Measurements from ENCODE around the gene FAM167B. TPM values are rescaled to one million over a fixed set of nuclear protein-coding genes. Genes with fewer than 3 reads are reported as not detected.

Gene FAM167B
- total RNA-seq (2014; rRNA removed): 1.3 and 1.6 TPM in 2 replicates
- Bru-seq, nascent RNA: percentile 59 among the genes with signal in this experiment
- BruChase-seq, experiment 1, labeled RNA remaining after a 6-hour chase: percentile 66 among the genes with signal in this experiment
- BruChase-seq, experiment 2, labeled RNA remaining after a 2-hour chase: percentile 62 among the genes with signal in this experiment
- long read RNA-seq, partial matches to known transcripts: 0 of 3 reads
- long read RNA-seq, other reads (novel, unspliced or antisense): 2 of 3 reads

- no TSS peak for BruUV-seq (replicated peaks)
- Histone ChIP-seq H3K9me2 (replicated peaks; ENCODE audit: low read length) (no peaks in the 10 kb centered on the region), H3K4me2 (ENCODE audit: low read length) (no peak within 1 kb of the TSS), H3K36me3 (ENCODE audit: low read depth, low read length) (no peaks in the 10 kb centered on the region), H3K27me3 (ENCODE audit: low read length) (no peaks in the 10 kb centered on the region), H3K9ac (ENCODE audit: low read length) (no peak within 1 kb of the TSS), H2AFZ (ENCODE audit: low read length) (peak within 1 kb of the TSS; percentile 63; the same call in 1 of the 2 replicates), H3K79me2 (ENCODE audit: low read length) (no peaks in the 10 kb centered on the region), H4K20me1 (ENCODE audit: low read length) (no peaks in the 10 kb centered on the region), H3K9me3 (ENCODE audit: low read length) (no peaks in the 10 kb centered on the region), H3F3A (ENCODE audit: low read length, unreplicated experiment) (no peaks in the 10 kb centered on the region), H3K4me3 (ENCODE audit: low read length) (no peak within 1 kb of the TSS), H3K27ac (ENCODE audit: low read length) (no peak within 1 kb of the TSS), H3K4me1 (ENCODE audit: insufficient read depth, low read length) (peaks cover 16% of the 10 kb centered on the region; the same call in 1 of the 2 replicates)
- POLR2A ChIA-PET (ENCODE audit: unreplicated experiment): no interaction called here
- no peak for TF ChIP-seq EZH2phosphoT487 (IDR thresholded peaks at IDR 0.05; ENCODE audit: borderline replicate concordance, low read length)
- no peak for TF ChIP-seq CTCF (conservative IDR thresholded peaks at IDR 0.05; ENCODE audit: low read depth, low read length)
- no peak for TF ChIP-seq EZH2 (IDR thresholded peaks at IDR 0.05; ENCODE audit: low read length, unreplicated experiment)
- CTCF ChIA-PET: interaction anchor here (0.7 to 1.4 kb wide), 2 partner anchors 47 to 104 kb away, joined by 3 read pairs; partner anchors contain the start of gene CCDC28B
- ATAC-seq (peak; percentile 61), DNase-seq (peak; percentile 56)
- intact Hi-C loops (cut with micrococcal nuclease): no loop called here
These were observed at the start of gene FAM167B for GRCh38 chr1:32246888-32247273. TSS of gene FAM167B (plus strand) at chr1:32247222. CDS start at chr1:32247422, 200 bp downstream.

- CTCF ChIA-PET: no interaction called here
- H3K4me2 ChIP-seq (ENCODE audit: low read length): no peak overlapping the region
- H3K9me3 ChIP-seq (ENCODE audit: low read length): no peaks in the 10 kb centered on the region
- no peaks in the 10 kb centered on the region for H4K20me1 ChIP-seq (ENCODE audit: low read length)
- peaks cover 11% of the 10 kb centered on the region for H3K4me1 ChIP-seq (ENCODE audit: insufficient read depth, low read length)
- intact Hi-C loops (cut with micrococcal nuclease): no loop called here
- no peak overlapping the region for H3K27ac ChIP-seq (ENCODE audit: low read length)
- no TSS peak for BruUV-seq (replicated peaks)
- H3K9me2 ChIP-seq (replicated peaks; ENCODE audit: low read length): no peaks in the 10 kb centered on the region
- no peaks in the 10 kb centered on the region for H3F3A ChIP-seq (ENCODE audit: low read length, unreplicated experiment)
- POLR2A ChIA-PET (ENCODE audit: unreplicated experiment): interaction anchor here (0.5 kb wide), 1 partner anchor 43 kb away, joined by 5 read pairs; no protein-coding TSS in a partner anchor
- TF ChIP-seq EZH2 (IDR thresholded peaks at IDR 0.05; ENCODE audit: low read length, unreplicated experiment) (no peak), CTCF (conservative IDR thresholded peaks at IDR 0.05; ENCODE audit: low read depth, low read length) (no peak), EZH2phosphoT487 (IDR thresholded peaks at IDR 0.05; ENCODE audit: borderline replicate concordance, low read length) (no peak)
- no peaks in the 10 kb centered on the region for H3K79me2 ChIP-seq (ENCODE audit: low read length)
- peaks cover 39% of the 10 kb centered on the region for H3K36me3 ChIP-seq (ENCODE audit: low read depth, low read length)
- no peak overlapping the region for H3K9ac ChIP-seq (ENCODE audit: low read length)
- H3K27me3 ChIP-seq (ENCODE audit: low read length): no peaks in the 10 kb centered on the region
- DNase-seq: no peak
- no peak overlapping the region for H3K4me3 ChIP-seq (ENCODE audit: low read length)
- no peak for ATAC-seq
- H2AFZ ChIP-seq (ENCODE audit: low read length): no peak overlapping the region
These were observed 49.2 kb upstream of the FAM167B start for GRCh38 chr1:32197837-32198236.
